Measurements from ENCODE around the gene CBX5.

GRCh38 chr12:54273981-54274380 lies 5.9 kb downstream of the CBX5 start:
- TF ChIP-seq CTCF (IDR thresholded peaks at IDR 0.05) (no peak), POLR2A (IDR thresholded peaks at IDR 0.05) (no peak), POLR2AphosphoS5 (IDR thresholded peaks at IDR 0.05) (no peak), EP300 (IDR thresholded peaks at IDR 0.05) (no peak)
